B cell (primary cell): Measurements from ENCODE around the gene HIP1. TPM values are rescaled to one million over a fixed set of nuclear protein-coding genes. Genes with fewer than 3 reads are reported as not detected.

Source experiments
- ATAC-seq: fragments of 200-7000 bp; cut with Tn5 transposase; one replicate; pipeline ENCODE4 v1.10.0; 2021; ENCODE audit warnings: low read depth, mild to moderate bottlenecking, moderate number of reproducible peaks, moderate library complexity
- CTCF ChIA-PET: fragments of 350-600 bp; sonication (Branson Sonifier 250); formaldehyde crosslinking; loops from one replicate; lab custom pipeline; 2021; ENCODE audit warnings: antibody characterized with exemption, inconsistent platforms; lab: Charles Lee
- POLR2A ChIA-PET: fragments of 350-600 bp; sonication (Branson Sonifier 250); formaldehyde crosslinking; loops from one replicate; lab custom pipeline; 2021; ENCODE audit warnings: antibody characterized with exemption; lab: Charles Lee
- DNase-seq: peaks from one replicate; pipeline ENCODE4 v3.0.0; 2013
- H2AFZ ChIP-seq: 2 replicates; pipeline ENCODE4 v1.6.1; 2012; ENCODE audit warnings: mild to moderate bottlenecking, low read depth, low read length; ENCODE audit not compliant: insufficient read depth, poor library complexity, severe bottlenecking
- H3K27ac ChIP-seq, 2 donors: 1 replicate in 1 of 2; 2 replicates in 1 of 2; pipeline ENCODE4 v1.5.1; 2012 to 2013; ENCODE audit warnings: low read length in 2 of 2, mild to moderate bottlenecking in 2 of 2, moderate library complexity in 1 of 2
- H3K27me3 ChIP-seq, 4 experiments: fragments of 200-600 bp in 1 of 4; sonication (generic) in 1 of 4; replicated peaks in 1 of 4; 1 replicate in 2 of 4; 2 replicates in 2 of 4; pipeline versions ENCODE4 v1.6.1 to v1.7.0; 2013 to 2016; ENCODE audit warnings: low read length in 3 of 4, mild to moderate bottlenecking in 2 of 4, mixed read lengths in 1 of 4, moderate library complexity in 1 of 4; ENCODE audit not compliant: insufficient read depth in 4 of 4, control insufficient read depth in 3 of 4; ENCODE audit errors: control extremely low read depth in 1 of 4
- H3K36me3 ChIP-seq, 2 experiments: replicated peaks in 1 of 2; 1 replicate in 1 of 2; 2 replicates in 1 of 2; pipeline versions ENCODE4 v1.6.1 to v1.7.1; 2013; ENCODE audit warnings: low read length in 1 of 2; ENCODE audit not compliant: insufficient read depth in 2 of 2, control insufficient read depth in 1 of 2; ENCODE audit errors: control extremely low read depth in 1 of 2, extremely low read depth in 1 of 2
- H3K4me1 ChIP-seq, 2 donors: fragments of 200-600 bp in 1 of 2; sonication (generic) in 1 of 2; 1 replicate in 1 of 2; 2 replicates in 1 of 2; pipeline versions ENCODE4 v1.5.1 to v1.6.1; 2013 to 2017; ENCODE audit warnings: low read length in 2 of 2; ENCODE audit not compliant: control insufficient read depth in 2 of 2, insufficient read depth in 2 of 2
- H3K4me2 ChIP-seq: replicated peaks from 2 replicates; pipeline ENCODE3; 2012; ENCODE audit warnings: mild to moderate bottlenecking, low read depth, low read length; ENCODE audit not compliant: poor library complexity, severe bottlenecking
- H3K4me3 ChIP-seq, 5 experiments: fragments of 200-600 bp in 1 of 5; sonication (generic) in 1 of 5; 1 replicate in 3 of 5; 2 replicates in 2 of 5; pipeline versions ENCODE4 v1.5.1 to v1.7.0; 2011 to 2016; ENCODE audit warnings: low read length in 4 of 5, mild to moderate bottlenecking in 4 of 5, low read depth in 2 of 5, control low read depth in 1 of 5, moderate library complexity in 1 of 5; ENCODE audit not compliant: insufficient read depth in 1 of 5; ENCODE audit errors: control extremely low read depth in 1 of 5, extremely low read depth in 1 of 5
- H3K79me2 ChIP-seq: fragments of 200-600 bp; sonication (generic); one replicate; pipeline ENCODE4 v1.6.0; 2016; ENCODE audit warnings: low read length; ENCODE audit not compliant: control insufficient read depth, insufficient read depth
- H3K9ac ChIP-seq: fragments of 200-600 bp; sonication (generic); 2 replicates; pipeline ENCODE4 v1.6.1; 2017; ENCODE audit warnings: mild to moderate bottlenecking, low read length, moderate library complexity
- H3K9me3 ChIP-seq, 3 donors: one replicate each; pipeline versions ENCODE4 v1.6.1 to v1.7.1; 2013; ENCODE audit warnings: low read length in 2 of 3; ENCODE audit not compliant: control insufficient read depth in 2 of 3, insufficient read depth in 1 of 3; ENCODE audit errors: control extremely low read depth in 1 of 3
- H4K20me1 ChIP-seq: 2 replicates; pipeline ENCODE4 v1.6.0; 2012; ENCODE audit warnings: mild to moderate bottlenecking, low read length; ENCODE audit not compliant: insufficient read depth, control insufficient read depth, poor library complexity, severe bottlenecking
- H3K27ac Mint-ChIP-seq: one replicate; pipeline ENCODE4 v1.8.0; 2021; ENCODE audit warnings: mixed read lengths
- H3K27me3 Mint-ChIP-seq: one replicate; pipeline ENCODE4 v1.8.0; 2021; ENCODE audit warnings: mixed read lengths
- H3K4me1 Mint-ChIP-seq: one replicate; pipeline ENCODE4 v1.8.0; 2021; ENCODE audit warnings: mixed read lengths
- H3K4me3 Mint-ChIP-seq: one replicate; pipeline ENCODE4 v1.8.0; 2021; ENCODE audit warnings: mixed read lengths
- H3K9me3 Mint-ChIP-seq: one replicate; pipeline ENCODE4 v1.8.0; 2022; ENCODE audit warnings: mixed read lengths; ENCODE audit not compliant: insufficient read depth
- EZH2 ChIP-seq: IDR thresholded peaks from 2 replicates; pipeline ENCODE4 v1.6.1; 2012; ENCODE audit warnings: borderline replicate concordance, low read depth, mild to moderate bottlenecking, moderate library complexity, low read length; ENCODE audit not compliant: insufficient read depth, poor library complexity, severe bottlenecking
- WGBS: methylation state at CpG from one replicate; pipeline ENCODE4 v1.1.5; 2013; ENCODE audit warnings: missing lambda C conversion rate; ENCODE audit not compliant: insufficient coverage; 5-methylcytosine and 5-hydroxymethylcytosine counted together
- intact Hi-C: fragments of 100-400 bp; cut with micrococcal nuclease; formaldehyde crosslinking; loops from one replicate; pipeline ENCODE4 v1.10.0; 2022
- polyA plus RNA-seq: library from polyadenylated mRNA; depleted of rRNA; stranded (reverse); fragments of >200 nt; gene quantifications from 2 replicates; pipeline ENCODE4 v1.2.3, GENCODE V29; 2012
- total RNA-seq, 2 donors: library from RNA; stranded (reverse); fragments of 120-200 nt in 1 of 2; gene quantifications; 1 replicate in 1 of 2; 2 replicates in 1 of 2; pipeline versions ENCODE4 v1.2.3 to v1.2.4, GENCODE V29; 2013 to 2022
- TF ChIP-seq, protein P1 (sequence below): fragments of 200-600 bp; IDR thresholded peaks from one replicate; pipeline ENCODE4 v1.8.0; 2022; ENCODE audit warnings: antibody characterized with exemption, mild to moderate bottlenecking

HIP1 gene
- total and polyA plus RNA-seq, 2 donors (not counting 1 experiment from before 2014, with no cell fraction given), result 6.5 to 16.7 TPM

DNA sequence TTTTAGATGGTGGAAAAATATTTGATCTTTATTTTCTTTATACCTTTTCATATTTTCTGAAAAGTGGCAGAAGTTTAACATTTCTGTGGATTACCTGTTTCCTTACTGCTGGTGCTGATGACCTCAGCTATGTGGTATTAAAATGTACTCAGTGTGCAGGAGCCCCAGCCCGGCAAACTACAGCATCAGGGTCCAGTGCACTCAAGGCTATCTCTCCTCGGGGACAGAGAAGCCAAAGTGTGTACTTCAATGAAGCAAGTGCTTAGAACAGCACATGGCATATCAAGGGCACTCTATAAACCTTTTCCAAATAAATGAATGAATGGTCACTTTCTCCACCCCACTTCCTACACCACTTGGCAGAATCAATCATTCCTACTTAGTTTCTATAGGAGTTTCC lies 111.8 kb downstream of the HIP1 start:
- ATAC-seq, result no peak
- H3K4me3 Mint-ChIP-seq, result no peak overlapping the region
- no peak overlapping the region for H2AFZ ChIP-seq
- H3K4me1 ChIP-seq, result peaks cover 0 to 4% of the 10 kb centered on the region in 2 donors
- H3K27me3 ChIP-seq, result no peaks in the 10 kb centered on the region
- DNase-seq, result no peak
- H3K36me3 ChIP-seq, result no peaks in the 10 kb centered on the region
- peaks cover 27% of the 10 kb centered on the region for H3K4me1 Mint-ChIP-seq
- WGBS, result 83% methylated on average over 2 of the region's 2 CpGs
- H3K9me3 Mint-ChIP-seq, result peaks cover 7% of the 10 kb centered on the region
- H3K79me2 ChIP-seq, result peaks cover 9% of the 10 kb centered on the region
- peaks cover 0 to 16% (median 7%) of the 10 kb centered on the region in 3 donors for H3K9me3 ChIP-seq
- no peak for TF ChIP-seq EZH2
- TF ChIP-seq, protein P1, sequence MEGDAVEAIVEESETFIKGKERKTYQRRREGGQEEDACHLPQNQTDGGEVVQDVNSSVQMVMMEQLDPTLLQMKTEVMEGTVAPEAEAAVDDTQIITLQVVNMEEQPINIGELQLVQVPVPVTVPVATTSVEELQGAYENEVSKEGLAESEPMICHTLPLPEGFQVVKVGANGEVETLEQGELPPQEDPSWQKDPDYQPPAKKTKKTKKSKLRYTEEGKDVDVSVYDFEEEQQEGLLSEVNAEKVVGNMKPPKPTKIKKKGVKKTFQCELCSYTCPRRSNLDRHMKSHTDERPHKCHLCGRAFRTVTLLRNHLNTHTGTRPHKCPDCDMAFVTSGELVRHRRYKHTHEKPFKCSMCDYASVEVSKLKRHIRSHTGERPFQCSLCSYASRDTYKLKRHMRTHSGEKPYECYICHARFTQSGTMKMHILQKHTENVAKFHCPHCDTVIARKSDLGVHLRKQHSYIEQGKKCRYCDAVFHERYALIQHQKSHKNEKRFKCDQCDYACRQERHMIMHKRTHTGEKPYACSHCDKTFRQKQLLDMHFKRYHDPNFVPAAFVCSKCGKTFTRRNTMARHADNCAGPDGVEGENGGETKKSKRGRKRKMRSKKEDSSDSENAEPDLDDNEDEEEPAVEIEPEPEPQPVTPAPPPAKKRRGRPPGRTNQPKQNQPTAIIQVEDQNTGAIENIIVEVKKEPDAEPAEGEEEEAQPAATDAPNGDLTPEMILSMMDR, result no peak
- H3K27ac ChIP-seq, result no peak overlapping the region
- H3K4me3 ChIP-seq, result no peak overlapping the region
- ChIA-PET CTCF (no interaction called here), POLR2A (no interaction called here)
- H3K9ac ChIP-seq, result no peak overlapping the region
- intact Hi-C loops, result no loop called here
- no peaks in the 10 kb centered on the region for H4K20me1 ChIP-seq
- H3K27ac Mint-ChIP-seq, result no peak overlapping the region
- no peaks in the 10 kb centered on the region for H3K27me3 Mint-ChIP-seq
- no peak overlapping the region for H3K4me2 ChIP-seq

DNA sequence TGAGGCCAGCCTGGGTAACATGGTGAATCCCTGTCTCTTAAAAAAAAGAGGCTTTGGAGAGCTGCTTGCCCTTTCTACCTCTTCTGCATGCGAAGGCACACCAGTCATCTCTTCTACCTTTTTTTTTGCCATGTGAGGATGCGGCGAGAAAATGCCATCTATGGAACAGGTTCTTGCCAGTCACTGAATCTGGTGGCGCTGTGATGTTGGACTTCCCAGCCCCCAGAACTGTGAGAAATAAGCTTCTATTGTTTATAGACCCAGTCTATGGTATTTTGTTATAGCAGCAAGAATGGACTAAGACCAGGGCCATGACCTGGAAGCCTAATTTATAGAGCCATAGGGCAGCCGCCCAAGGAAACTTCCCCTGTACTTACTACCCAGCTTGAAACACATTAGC lies 112.9 kb downstream of the HIP1 start:
- TF ChIP-seq, protein P1, result no peak
- TF ChIP-seq EZH2, result no peak
- Histone ChIP-seq H3K4me2 (no peak overlapping the region), H3K4me3 (no peak overlapping the region), H3K36me3 (no peaks in the 10 kb centered on the region), H3K27ac (no peak overlapping the region), H3K9me3 (peaks cover 0 to 27% (median 7%) of the 10 kb centered on the region in 3 donors), H3K4me1 (peaks cover 9 to 14% of the 10 kb centered on the region in 2 donors), H4K20me1 (no peaks in the 10 kb centered on the region), H2AFZ (no peak overlapping the region), H3K27me3 (no peaks in the 10 kb centered on the region), H3K79me2 (peaks cover 9% of the 10 kb centered on the region), H3K9ac (no peak overlapping the region)
- 100% methylated on average over 3 of the region's 5 CpGs for WGBS
- Mint-ChIP-seq H3K4me3 (no peak overlapping the region), H3K27ac (no peak overlapping the region), H3K27me3 (no peaks in the 10 kb centered on the region), H3K4me1 (peaks cover 32% of the 10 kb centered on the region), H3K9me3 (peaks cover 7% of the 10 kb centered on the region)
- ATAC-seq (no peak), DNase-seq (no peak)
- POLR2A ChIA-PET, result no interaction called here
- intact Hi-C loops, result no loop called here
- CTCF ChIA-PET, result interaction anchor here (0.6 kb wide), 1 partner anchor 12 kb away, joined by 3 read pairs; no protein-coding TSS in a partner anchor
